NCI-H460 (cell line): ENCODE data around the gene HYAL2. TPM values are rescaled to one million over a fixed set of nuclear protein-coding genes. Genes with fewer than 3 reads are reported as not detected.

Source experiments
- DNase-seq: peaks from one replicate; pipeline ENCODE4 v3.0.0-alpha.2; 2016; ENCODE audit warnings: low read depth; ENCODE audit errors: extremely low read depth
- total RNA-seq: library from RNA; depleted of rRNA; stranded (reverse); fragments of >200 nt; shearing (Covaris generic); gene quantifications from 2 replicates; pipeline ENCODE4 v1.2.3, GENCODE V29; 2014

HYAL2 gene
- total RNA-seq, 1 experiment from 2014 or later: 19.9 TPM

DNA sequence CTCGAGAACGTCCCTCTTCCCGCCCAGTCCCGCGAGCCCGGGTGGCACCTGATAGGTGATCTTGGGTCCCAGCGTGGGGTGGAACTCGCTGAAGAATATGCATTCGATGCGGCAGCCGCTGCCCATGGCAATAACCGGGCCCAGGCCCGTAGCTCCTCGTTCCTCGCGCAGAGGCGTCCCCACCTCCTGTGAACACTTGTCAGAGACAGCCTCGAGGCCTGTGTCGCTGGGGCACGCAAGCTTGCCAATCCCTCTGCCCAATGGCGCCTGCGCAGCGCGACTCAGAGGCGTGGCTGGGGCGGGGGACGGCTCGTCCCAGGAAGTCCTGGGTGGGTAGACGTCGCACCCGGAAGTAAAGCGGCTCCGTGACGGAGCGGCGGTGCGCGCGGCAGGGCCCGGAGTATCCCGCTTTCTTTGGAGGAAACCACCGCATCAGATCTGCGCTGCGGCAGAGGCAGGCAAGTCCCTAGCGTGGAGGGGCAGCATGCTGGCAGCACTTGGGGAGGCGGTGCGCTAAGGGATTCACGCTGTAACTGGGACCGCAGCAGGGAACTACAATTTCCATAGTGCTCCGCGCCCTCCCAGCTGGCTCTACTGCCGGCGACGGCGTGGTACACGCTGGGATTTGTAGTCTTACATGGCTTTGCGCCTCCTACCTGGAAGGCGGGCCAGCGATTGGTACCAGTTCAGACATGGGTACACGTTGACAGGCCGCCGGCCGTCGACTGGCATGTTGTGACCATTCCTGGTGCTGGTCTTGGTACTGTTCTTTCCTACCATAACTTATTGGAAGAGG, 28.2 kb upstream of the HYAL2 start, which contains the start of the genes CYB561D2 and NPRL2:
Gene CYB561D2, plus strand, starts transcription at position 336 of the 796 bp plus-strand sequence. CDS start 572 bp downstream, outside the sequence.
Gene NPRL2, minus strand, starts transcription at position 249 of the 796 bp plus-strand sequence. Its CDS starts 123 bp downstream, at position 126.
- peak; percentile 88 for DNase-seq

DNA sequence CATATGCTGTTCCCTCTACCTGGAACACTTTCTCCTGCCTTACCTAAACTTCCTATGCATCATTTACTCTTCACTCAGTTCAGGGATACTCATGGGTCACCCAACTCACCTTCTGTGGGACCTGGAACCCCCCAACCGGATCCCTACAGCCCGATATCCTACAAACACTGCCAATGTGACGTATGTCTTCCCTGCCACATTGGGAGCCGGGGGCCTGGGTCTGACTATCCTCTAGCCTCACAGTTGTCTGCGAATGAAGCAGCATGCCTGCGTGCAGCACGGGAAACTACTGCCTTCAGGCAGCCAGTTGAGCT, 27.6 kb upstream of the HYAL2 start:
- no peak for DNase-seq

DNA sequence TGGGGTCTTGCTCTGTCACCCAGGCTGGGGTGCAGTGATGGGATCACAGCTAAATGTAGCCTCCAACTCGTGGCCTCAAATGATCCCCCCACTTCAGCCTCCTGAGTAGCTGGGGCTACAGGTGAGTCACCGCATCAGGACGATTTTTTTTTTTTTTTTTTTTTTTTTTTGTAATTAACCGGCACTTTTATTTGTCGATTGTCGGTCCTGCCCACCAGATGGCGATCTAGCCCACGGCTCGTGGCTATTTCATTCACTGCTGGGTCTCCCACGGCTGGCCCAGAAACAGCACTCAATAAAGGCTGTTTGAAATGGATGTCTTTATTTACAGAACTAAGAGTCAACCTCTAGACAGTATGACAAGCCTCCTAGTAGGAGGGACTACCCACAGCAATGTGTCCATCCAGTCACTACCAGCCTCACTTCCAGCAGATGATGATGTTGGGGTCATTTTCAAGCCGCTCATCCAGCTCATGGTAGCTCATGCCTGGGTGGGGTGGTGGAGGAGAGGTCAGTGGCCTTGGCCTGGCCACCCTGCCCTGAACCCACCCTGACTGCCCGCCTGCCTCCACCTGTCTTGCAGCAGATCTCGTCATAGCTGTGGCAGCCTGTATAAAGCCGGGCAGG, 24.8 kb upstream of the HYAL2 start:
- DNase-seq: peak; percentile 56

DNA sequence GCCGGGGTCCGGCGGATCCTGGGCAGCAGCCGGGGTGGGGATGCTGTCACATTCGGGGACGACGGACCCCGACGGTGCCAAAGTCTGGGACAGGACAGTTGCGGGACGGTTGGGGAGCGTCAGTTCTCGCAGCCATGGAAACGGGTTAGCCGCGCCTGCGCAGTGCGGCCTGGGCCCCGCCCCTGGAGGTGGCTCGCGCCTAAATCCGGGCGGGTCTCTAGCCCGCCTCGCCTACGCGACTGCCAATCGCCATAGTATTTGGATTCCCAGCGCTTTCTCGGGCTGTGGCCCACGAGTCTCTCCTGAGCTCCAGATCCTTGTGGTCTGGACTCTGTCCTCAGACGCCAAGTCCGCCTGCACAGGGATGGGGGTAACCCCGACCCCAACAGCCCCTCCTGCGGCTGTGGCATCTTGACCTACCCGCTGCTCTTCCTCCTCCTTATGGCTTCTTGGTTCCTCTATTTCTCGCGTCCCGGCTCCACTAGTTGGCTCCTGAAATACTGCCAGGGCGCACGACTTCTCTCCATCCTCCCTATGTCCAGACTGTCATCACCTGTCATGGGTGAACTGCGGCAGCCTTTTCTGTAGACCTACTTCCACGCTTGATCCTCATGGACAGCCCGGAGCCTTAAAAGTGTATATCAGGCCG, 23.2 kb upstream of the HYAL2 start, which contains the start of gene ZMYND10:
Gene ZMYND10, minus strand, starts transcription at position 147 of the 649 bp plus-strand sequence. CDS start 153 bp downstream, outside the sequence.
- no peak for DNase-seq

DNA sequence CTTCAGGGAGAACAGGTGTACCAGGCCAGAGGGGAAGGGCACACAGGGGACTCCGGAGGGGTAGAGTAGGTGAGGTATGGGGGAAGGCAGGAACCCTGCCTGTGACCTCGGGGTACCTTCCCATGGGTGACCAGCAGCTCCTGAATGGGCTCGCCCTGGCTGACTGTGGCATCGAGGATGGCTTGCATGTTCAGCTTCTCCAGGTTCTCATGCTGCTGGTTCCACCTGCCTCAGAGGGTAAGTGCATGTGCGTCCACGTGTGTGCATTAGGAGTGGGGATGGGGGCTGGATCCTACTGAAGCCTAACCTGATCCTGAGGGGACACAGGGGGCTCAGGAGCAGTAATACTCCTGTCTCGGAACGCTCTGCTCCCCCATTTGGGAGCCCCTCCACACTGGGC, 22.5 kb upstream of the HYAL2 start:
- DNase-seq: no peak

DNA sequence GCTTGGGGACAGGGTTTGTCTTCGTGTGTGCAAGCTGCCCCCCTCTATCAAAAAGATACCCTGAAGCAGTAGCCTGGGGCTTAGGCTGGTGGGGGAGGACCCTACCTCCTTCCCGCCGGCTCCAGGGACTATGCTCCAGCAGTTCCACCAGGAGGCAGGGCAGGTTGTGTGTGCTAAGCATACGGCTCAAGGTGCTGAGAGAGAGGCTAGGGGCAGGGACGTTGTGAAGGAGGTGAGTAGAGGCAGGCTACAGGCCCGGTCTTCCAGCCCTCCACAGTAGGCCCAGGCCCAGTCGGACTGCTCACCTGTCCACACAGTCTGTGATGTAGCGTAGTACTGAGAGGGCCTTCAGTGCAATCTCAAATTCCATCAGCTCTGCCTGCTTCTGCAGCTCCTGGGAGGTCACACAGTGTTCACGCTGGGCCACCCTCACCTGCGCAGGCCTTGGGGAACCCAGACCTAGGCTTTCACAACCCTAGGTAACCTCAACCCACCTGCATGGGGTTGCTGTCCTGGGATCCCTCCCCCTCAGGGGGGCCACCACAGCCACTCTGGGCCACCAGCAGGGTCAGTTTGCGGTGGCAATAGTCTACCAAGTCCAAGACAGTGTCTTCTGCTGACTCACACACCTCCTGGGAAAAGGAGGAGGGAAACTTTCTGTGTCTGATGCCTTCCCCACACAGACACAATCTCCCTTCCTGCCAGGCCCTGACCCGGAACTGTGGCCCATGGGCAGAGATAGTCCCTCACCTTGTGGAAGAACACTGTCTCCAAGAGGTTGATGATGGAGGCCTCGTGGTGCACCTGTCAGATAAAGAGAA, 20.5 kb upstream of the HYAL2 start:
- DNase-seq: no peak

DNA sequence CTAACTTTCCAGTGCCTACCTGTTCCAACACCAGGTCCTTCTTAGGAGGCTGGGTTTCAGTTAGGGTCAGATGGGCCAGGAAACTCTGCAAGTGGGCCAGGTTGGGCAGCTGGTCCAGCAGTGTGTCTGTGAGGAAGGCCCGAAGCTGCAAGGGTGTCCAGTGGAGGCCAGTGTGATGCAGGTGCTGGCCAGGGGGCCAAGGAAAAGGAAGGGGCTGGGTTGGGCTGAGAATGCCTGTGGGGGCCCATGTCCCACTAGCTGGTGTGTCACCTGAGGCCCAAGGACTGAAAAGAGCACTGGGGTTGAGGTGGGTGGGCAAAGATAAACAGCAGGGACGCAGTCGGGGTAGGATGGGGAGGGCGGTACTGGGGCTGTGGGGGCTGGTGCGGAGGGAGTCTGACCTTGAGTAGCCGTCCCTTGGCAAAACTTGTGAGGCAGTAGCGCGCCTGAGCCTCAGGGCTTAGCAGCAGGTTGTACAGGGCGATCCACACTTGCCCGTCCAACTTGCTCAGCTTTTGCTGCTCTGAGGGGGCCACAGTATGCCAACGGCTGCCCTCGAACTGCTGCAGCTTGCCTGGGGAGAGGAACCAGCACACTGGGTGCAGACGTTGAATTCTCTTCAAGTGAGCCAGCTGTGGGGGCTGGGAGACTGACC, 19.6 kb upstream of the HYAL2 start:
- DNase-seq: no peak

DNA sequence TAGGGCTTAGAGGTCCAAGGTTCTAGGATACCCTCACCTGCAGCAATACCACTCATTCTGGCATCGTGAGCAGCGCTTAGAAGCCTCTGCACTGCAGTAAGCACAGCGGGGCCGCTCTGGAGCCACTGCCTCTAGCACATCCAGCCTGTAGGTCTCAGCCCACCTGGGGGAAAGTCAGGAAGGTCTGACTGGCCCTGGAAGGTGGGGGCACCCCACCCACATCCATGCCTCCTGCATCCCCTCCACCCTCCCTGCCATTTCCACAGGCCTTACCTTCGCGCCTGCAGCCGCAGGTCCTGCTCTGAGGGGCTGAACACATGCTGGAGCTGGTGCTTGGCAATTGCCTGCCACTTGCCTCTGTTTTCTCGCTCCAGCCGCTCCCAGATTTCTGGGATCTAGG, 19.0 kb upstream of the HYAL2 start:
- DNase-seq: no peak

DNA sequence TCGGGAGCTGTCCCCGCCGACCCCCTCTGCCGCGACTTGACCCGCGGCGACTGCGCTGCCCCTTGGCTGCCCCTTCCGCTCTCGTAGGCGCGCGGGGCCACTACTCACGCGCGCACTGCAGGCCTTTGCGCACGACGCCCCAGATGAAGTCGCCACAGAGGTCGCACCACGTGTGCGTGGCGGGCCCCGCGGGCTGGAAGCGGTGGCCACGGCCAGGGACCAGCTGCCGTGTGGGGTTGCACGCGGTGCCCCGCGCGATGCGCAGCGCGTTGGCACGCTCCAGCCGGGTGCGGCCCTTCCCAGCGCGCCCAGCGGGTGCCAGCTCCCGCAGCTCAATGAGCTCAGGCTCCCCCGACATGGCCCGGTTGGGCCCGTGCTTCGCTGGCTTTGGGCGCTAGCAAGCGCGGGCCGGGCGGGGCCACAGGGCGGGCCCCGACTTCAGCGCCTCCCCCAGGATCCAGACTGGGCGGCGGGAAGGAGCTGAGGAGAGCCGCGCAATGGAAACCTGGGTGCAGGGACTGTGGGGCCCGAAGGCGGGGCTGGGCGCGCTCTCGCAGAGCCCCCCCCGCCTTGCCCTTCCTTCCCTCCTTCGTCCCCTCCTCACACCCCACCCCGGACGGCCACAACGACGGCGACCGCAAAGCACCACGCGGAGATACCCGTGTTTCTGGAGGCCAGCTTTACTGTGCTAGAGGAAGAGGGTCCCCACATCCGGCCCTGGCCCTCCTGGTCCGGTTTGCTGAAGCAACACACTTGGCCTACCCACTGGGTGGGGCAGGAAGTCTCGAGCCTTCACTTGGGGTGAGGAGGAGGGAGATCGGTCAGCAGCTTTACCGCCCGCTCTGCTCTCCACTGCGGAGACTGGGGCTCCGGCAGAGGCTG, 18.1 kb upstream of the HYAL2 start, which contains the start of gene RASSF1:
Gene RASSF1, minus strand, starts transcription at position 389 of the 882 bp plus-strand sequence. Its CDS starts 31 bp downstream, at position 358.
- no peak for DNase-seq

DNA sequence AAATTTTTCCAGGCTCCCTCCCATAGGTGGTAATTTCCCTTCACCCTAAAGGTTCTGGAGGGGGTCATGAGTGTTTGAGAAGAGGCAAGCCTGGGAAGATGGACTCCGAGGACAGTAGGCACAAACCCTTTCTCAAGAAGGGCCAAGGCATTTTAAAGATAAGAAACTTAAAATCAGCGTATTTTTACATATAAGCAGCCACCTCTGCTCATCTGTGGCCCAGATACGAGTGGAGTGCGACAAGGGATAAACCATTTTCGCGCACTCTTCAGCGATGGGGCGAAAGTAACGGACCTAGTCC, 17.6 kb upstream of the HYAL2 start:
- DNase-seq: no peak

DNA sequence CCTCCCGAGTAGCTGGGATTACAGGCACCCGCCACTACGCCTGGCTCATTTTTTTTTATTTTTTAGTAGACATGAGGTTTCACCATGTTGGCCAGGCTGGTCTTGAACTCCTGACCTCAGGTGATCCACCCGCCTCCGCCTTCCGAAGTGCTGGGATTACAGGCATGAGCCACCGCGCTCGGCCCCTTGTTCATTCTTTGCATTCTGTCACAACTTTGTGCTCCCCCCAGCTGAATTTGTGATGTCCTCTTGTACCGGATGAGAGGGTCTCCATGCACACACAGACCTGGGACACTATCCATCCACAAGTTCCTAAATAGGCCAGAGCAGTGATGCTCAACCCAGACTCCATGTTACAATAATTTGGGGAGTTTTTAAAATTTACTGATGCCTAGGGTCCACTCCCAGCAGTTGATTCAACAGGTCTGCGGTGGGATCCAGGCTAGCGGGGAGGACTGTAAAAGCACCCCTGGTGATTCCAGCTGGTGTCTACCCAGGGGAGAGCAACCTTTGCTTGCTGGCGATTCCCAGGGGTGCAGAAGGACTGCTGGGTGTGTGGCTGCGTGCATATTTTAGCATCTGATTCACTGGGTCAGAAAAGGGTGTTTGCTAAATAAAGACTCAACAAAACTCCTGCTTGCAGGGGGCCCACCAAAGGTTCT, 17.1 kb upstream of the HYAL2 start:
- no peak for DNase-seq

DNA sequence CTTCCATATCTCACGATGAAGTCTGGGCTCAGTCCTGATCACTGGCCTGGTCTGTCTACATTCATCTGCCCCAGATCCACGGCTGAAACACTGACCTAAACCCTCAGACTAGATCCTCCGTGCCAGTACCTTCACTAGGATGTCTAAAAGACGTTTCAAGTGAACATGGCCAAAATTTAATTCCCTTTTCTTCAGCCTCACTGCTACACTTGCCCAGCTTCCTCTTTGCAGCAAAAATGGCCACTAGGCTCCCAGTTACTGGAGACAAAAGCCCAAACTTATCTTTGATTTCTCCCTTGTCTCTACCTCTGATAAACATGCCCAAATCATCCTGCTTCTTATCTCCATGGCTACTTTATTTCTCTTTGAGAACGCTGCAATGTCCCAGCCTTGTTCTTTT, 16.4 kb upstream of the HYAL2 start:
- no peak for DNase-seq

DNA sequence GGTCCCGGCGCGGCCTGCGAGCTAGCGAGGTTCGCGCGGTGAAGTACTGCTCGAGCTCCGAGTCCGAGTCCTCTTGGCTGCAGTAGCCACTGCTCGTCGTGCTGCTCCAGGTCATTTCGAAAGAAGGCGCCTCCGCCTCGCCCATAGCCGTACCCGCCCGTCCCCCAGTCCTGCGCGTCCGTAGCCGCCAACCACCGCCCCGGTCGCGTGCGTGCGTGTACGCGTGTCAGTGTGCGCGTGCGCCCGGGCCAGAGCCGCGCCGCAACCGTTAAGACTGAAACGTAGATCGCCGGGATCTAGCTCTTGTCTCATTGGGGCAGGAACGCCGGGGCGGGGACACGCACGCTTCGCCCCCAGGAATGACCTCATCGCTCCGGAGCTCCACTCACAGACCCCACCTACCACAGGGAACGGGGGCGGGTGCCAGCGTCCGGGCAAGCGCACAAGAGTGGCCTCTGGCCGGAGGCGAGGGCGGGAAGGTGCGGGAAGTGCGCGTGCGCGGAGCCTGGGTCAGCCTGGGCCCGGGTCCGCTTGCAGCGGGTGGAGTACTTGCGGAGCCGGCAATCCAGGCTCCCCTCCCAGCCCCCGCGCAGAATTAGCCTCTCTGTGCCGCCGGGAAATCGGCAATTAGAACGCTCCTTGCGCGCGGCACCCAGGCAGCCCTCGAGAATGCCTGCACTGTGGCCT, 14.8 kb upstream of the HYAL2 start:
- peak; percentile 97 for DNase-seq

DNA sequence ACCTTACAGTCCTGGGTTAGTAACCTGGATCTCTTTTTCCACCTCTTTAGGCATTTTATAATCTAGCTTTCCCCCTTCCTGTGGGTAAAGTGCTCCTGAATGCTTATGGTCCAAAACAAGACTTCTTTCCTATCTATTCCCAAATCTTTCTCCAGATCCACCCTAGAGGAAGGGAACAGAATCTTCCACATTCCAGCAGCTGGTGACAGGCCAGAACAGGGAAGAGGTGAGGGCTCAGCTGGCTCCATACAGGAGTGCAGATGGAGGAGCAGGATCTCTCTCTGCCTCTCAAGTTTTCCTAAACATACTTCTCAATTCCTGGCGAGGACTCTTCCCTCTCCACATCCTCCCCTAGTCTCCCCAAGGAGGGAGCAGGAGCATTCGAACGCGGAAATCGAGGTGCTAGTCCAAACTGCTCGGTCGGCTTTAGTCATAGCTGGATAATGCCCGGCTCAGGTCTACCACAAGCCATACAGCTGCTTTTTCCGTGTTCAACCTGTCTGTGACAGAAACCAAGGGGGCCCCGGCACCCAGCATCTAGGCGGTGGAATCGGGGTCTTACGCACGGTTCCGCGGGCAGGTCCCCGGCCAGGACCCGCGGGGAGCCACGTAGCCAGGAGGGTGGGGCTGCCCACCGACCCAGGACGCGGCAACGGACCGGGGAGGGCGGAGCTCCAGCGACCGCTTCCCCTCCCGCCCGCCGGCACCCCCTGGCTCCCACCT, 14.1 kb upstream of the HYAL2 start:
- no peak for DNase-seq

DNA sequence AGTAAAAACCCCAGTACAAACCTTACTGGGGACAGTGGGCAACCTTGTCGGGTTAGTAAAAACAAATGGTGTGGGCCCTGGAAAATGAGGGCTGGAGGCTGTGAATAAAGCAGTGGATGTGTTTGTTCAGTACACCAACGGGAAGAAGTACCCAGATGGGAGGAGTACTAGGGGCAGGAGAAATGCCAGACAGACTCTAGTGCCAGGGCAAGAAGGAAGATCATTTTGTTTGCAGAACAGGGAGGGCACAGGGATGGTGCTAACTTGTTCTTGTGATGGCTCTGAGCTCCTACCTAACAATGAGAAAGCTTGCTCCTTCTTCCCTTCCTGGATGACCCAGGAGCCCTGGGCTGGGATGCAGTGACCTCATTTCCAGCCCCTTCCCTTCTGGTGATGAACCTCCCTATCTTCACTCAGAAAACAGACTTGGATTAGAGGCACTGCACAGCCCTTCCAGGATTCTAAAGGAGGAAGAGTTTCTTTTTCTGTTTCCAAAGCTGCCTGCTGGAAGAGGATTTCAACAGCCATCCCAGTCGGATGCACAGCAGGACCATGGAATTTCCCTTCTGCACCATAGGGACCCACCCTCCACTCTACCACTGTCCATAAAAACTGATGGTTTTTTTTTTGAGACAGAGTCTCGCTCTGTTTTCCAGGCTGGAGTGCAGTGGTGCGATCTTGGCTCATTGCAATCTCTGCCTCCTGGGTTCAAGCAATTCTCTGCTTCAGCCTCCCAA, 12.0 kb upstream of the HYAL2 start:
- DNase-seq: no peak

DNA sequence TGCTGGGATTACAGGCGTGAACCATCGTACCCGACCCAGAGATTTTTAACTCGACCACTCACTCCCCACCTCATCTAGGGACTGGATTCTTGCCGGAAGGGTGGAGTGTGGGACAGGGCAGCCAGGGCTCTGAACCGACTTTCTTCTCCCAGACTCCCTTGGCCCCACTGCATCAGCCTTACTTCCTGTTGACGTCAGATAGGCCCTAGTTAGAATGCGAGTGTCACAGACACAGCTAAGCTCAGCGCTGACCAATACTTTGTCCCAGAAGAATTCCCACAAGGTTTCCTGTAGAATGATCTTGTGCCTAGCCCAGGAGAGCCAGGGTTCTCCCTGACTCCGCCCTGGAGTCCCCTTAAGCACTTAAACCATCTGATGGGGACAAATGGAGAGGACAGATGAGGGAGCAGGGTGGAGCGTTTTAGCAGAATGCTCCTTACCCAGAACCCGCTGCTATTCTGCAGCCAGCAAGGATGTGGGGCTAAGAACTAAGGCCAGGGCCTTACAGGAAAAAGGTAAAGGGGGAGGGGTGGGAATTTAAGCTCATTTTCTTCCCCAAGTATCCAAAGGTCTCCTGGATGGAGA, 11.3 kb upstream of the HYAL2 start:
- DNase-seq: peak; percentile 81
